Esophagus muscularis mucosa (tissue), 4 donors: ENCODE data around the gene TNS1. TPM values are rescaled to one million over a fixed set of nuclear protein-coding genes. Genes with fewer than 3 reads are reported as not detected.

Experiments used
- DNase-seq: peaks from one replicate; pipeline ENCODE4 v3.0.0-alpha.2; 2017; ENCODE audit errors: extremely low spot score
- H3K27ac ChIP-seq, 4 donors: fragments of 200-600 bp; sonication (generic); replicated peaks in 1 of 4; 1 replicate in 3 of 4; 2 replicates in 1 of 4; pipeline ENCODE4 v1.5.1; 2016 to 2019; ENCODE audit warnings: mild to moderate bottlenecking in 1 of 4
- H3K27me3 ChIP-seq, 4 donors: fragments of 200-600 bp; sonication (generic); one replicate each; pipeline versions ENCODE4 v1.5.1 to v1.6.0; 2016 to 2019
- H3K36me3 ChIP-seq, 4 donors: fragments of 200-600 bp; sonication (generic); one replicate each; pipeline ENCODE4 v1.5.1; 2016 to 2019
- H3K4me1 ChIP-seq, 4 donors: fragments of 200-600 bp; sonication (generic); one replicate each; pipeline ENCODE4 v1.5.1; 2016 to 2019
- H3K4me3 ChIP-seq, 4 donors: fragments of 200-600 bp; sonication (generic); 1 replicate in 2 of 4; 2 replicates in 2 of 4; pipeline ENCODE4 v1.5.1; 2016 to 2019; ENCODE audit warnings: mild to moderate bottlenecking in 4 of 4, moderate library complexity in 1 of 4
- H3K9me3 ChIP-seq, 4 donors: fragments of 200-600 bp; sonication (generic); 1 replicate in 3 of 4; 2 replicates in 1 of 4; pipeline ENCODE4 v1.5.1; 2016 to 2019
- CTCF ChIP-seq, 3 experiments: fragments of 200-600 bp in 2 of 3; fragments of 450-650 bp in 1 of 3; sonication (generic) in 2 of 3; IDR thresholded peaks; one replicate each; pipeline ENCODE4 v1.5.1; 2017 to 2019; ENCODE audit warnings: antibody characterized with exemption in 3 of 3, mild to moderate bottlenecking in 2 of 3, moderate library complexity in 1 of 3
- EP300 ChIP-seq: sonication (generic); formaldehyde crosslinking; IDR thresholded peaks from one replicate; pipeline ENCODE4 v1.6.1; 2017; ENCODE audit warnings: antibody characterized with exemption
- POLR2A ChIP-seq: fragments of 450-650 bp; IDR thresholded peaks from one replicate; pipeline ENCODE4 v1.6.1; 2017; ENCODE audit warnings: antibody characterized with exemption, moderate library complexity, mild to moderate bottlenecking, low read depth
- POLR2AphosphoS5 ChIP-seq, 2 donors: sonication (generic); formaldehyde crosslinking; IDR thresholded peaks; one replicate each; pipeline ENCODE4 v1.6.1; 2017; ENCODE audit warnings: antibody characterized with exemption in 2 of 2
- WGBS: methylation state at CpG from one replicate; pipeline ENCODE4 v1.1.5; 2018; 5-methylcytosine and 5-hydroxymethylcytosine counted together
- intact Hi-C: fragments of 100-400 bp; cut with DNase I; formaldehyde crosslinking; loops from one replicate; pipeline ENCODE4 v1.15.1; 2023
- total RNA-seq, 4 donors: library from RNA; depleted of rRNA; stranded (reverse); fragments of >200 nt; gene quantifications; one replicate each; pipeline versions ENCODE4 v1.1.0 to v1.2.1, GENCODE V29; 2016

Gene TNS1
- total RNA-seq, 4 donors from 2014 or later: 1,001 to 2,170 (median 1,411) TPM

DNA sequence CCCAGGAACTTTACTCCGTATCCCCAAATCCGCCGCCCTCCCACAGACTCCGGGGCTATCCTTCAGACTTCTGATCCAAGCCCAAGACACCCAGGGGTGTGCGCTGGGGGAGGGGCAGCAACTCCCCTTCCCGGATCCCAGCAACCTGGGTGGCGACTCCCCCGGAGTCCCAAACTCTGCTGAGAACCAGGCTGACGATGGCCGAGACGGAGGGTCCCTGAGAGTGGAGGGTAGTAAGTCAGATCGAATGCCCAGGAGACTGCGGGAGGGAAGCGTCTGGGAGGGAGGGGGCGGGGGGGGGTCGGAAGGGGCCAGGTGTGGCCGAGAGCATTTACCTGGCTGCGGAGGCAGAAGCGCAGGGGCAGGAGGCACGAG, 7.0 kb upstream of the TNS1 start:
- peak overlapping the region in 1 of 4 donors; percentile 21 for H3K27ac ChIP-seq
- intact Hi-C loops: no loop called here
- no peak for DNase-seq
- H3K9me3 ChIP-seq: no peaks in the 10 kb centered on the region
- peaks cover 0 to 60% (median 16%) of the 10 kb centered on the region in 4 donors for H3K27me3 ChIP-seq
- WGBS: 0% methylated on average over 5 of the region's 20 CpGs
- peak overlapping the region; percentile 52 to 65 (median 60) for H3K4me3 ChIP-seq
- peaks cover 10 to 29% (median 25%) of the 10 kb centered on the region in 4 donors for H3K4me1 ChIP-seq
- no peak for TF ChIP-seq POLR2A
- no peak for TF ChIP-seq EP300
- TF ChIP-seq POLR2AphosphoS5 (IDR thresholded peaks at IDR 0.05): no peak
- TF ChIP-seq CTCF (IDR thresholded peaks at IDR 0.05): no peak
- no peaks in the 10 kb centered on the region for H3K36me3 ChIP-seq

DNA sequence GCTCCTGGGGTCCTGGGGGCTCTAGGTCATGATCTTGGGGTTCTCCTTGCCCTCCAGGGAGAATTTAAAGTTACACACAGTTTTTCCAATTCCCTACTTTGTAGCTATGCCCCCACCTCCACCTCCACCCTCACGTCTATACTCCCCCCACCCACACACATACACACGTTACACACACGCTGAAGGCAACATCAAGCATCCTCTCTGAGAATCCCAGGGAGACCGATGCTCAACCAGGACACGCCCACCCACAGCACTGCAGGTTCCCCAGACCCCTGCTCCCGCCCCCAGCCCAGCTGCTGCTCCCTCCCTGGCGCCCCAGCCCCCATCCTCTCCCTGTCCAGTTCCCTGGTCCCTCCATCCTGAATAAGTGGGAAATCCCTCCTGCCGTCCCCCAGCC, 6.4 kb upstream of the TNS1 start:
- Histone ChIP-seq H3K36me3 (no peaks in the 10 kb centered on the region), H3K4me3 (peak overlapping the region; percentile 52 to 65 (median 60)), H3K4me1 (peaks cover 11 to 34% (median 30%) of the 10 kb centered on the region in 4 donors), H3K27ac (no peak overlapping the region), H3K9me3 (no peaks in the 10 kb centered on the region), H3K27me3 (peaks cover 0 to 60% (median 16%) of the 10 kb centered on the region in 4 donors)
- intact Hi-C loops: no loop called here
- WGBS: 25% methylated on average over 7 of the region's 8 CpGs
- TF ChIP-seq CTCF (IDR thresholded peaks at IDR 0.05) (no peak), POLR2A (no peak)
- DNase-seq: no peak

DNA sequence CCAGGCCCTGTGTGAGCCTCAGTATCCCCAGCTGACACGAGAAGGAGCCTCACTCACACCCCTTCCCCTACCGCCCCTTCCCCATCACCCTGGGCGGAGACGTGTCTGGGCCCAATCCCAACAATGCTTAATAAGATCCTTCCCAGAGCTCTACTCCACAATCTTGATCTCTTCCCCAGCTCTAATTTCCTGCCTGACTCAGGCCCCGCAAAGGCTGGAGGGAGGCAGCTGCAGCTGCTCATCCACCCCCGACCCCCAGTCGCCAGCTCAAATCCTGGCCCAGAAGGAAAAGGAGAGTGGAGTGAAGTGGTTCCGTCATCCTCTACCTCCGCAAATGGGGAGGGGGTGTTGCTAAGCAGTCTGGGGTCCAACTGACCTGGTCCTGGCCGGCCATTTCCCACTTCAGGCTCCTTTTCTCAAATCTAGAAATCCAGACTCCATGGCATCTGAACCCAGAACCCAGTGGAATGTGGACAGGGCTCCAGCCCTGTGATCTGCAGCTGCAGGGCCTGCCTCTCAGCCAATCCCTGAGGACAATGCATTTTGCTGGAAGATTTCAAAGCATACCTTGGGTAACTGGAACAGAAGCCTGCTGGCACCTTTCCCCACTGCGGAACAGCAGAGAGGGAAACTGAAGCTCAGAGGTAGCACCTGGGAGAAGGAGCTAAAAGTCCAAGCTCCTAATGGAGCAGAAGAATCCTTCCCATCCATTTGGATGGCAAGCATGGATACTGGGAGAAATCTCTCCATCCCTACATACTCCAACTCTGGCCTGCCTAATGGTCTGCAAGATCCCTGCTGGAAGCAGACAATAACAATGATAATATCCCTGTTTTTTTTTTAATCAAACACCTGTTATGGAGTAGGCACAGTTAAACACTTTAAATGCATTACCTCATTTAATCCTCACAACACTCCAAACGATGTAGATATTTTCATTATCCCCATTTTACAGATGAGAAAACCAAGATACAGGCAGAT, 5.6 kb upstream of the TNS1 start:
- Histone ChIP-seq H3K27me3 (peaks cover 0 to 58% (median 16%) of the 10 kb centered on the region in 4 donors), H3K36me3 (no peaks in the 10 kb centered on the region), H3K9me3 (no peaks in the 10 kb centered on the region), H3K27ac (no peak overlapping the region), H3K4me3 (no peak overlapping the region), H3K4me1 (peaks cover 17 to 43% (median 37%) of the 10 kb centered on the region in 4 donors)
- intact Hi-C loops: no loop called here
- TF ChIP-seq POLR2AphosphoS5 (IDR thresholded peaks at IDR 0.05): no peak
- TF ChIP-seq CTCF (IDR thresholded peaks at IDR 0.05): no peak
- TF ChIP-seq EP300: no peak
- no peak for TF ChIP-seq POLR2A
- no peak for DNase-seq
- 66% methylated on average over 11 of the region's 12 CpGs for WGBS

DNA sequence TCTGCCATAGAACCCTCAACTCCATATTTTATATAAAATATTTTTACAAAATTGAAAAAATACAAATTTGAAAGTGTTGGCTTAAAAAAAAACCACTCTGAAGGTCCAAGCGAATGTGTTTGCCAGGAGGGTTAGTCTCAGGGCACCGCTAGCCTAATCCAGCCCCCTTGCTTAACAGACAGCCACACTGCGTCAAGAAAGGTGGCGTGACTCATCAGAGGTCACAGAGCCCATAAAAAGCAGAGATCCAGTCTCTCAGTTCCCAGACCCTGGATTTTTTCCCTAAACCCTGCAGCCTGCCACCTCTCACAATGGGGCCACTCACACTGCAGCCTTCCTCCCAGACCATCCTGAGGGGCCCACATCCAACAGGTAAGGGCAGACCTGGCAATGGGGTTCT, 3.9 kb upstream of the TNS1 start:
- Histone ChIP-seq H3K27ac (no peak overlapping the region), H3K27me3 (peaks cover 0 to 57% (median 16%) of the 10 kb centered on the region in 4 donors), H3K4me1 (peaks cover 21 to 52% (median 44%) of the 10 kb centered on the region in 4 donors), H3K36me3 (no peaks in the 10 kb centered on the region), H3K9me3 (no peaks in the 10 kb centered on the region), H3K4me3 (no peak overlapping the region)
- WGBS: 86% methylated on average over 4 of the region's 4 CpGs
- TF ChIP-seq EP300: no peak
- TF ChIP-seq CTCF (IDR thresholded peaks at IDR 0.05): no peak
- no peak for TF ChIP-seq POLR2A
- TF ChIP-seq POLR2AphosphoS5 (IDR thresholded peaks at IDR 0.05): no peak
- intact Hi-C loops: no loop called here
- no peak for DNase-seq
